CD4-positive, alpha-beta memory T cell (primary cell): ENCODE measurements around the gene CLPSL2. TPM values are rescaled to one million over a fixed set of nuclear protein-coding genes. Genes with fewer than 3 reads are reported as not detected.
A peak's percentile ranks its signal among the peaks of the same experiment; 100 is the strongest.

Experiments used
- CTCF ChIA-PET: fragments of 350-600 bp; sonication (Branson Sonifier 250); formaldehyde crosslinking; loops from one replicate; lab custom pipeline; 2021; ENCODE audit warnings: inconsistent platforms; ENCODE audit not compliant: partially characterized antibody; lab: Charles Lee
- POLR2A ChIA-PET: fragments of 350-600 bp; sonication (Branson Sonifier 250); formaldehyde crosslinking; loops from one replicate; lab custom pipeline; 2021; ENCODE audit not compliant: partially characterized antibody; lab: Charles Lee
- DNase-seq, 5 donors: peaks; one replicate each; pipeline versions ENCODE4 v3.0.0 to v3.0.0-alpha.2; 2020 to 2022; ENCODE audit warnings: mixed read lengths in 1 of 5
- H3K27ac ChIP-seq: one replicate; pipeline ENCODE4 v1.7.0; 2013; ENCODE audit warnings: low read depth, low read length
- H3K27me3 ChIP-seq: 2 replicates; pipeline ENCODE4 v1.7.0; 2013; ENCODE audit warnings: mild to moderate bottlenecking, low read length, moderate library complexity; ENCODE audit not compliant: insufficient read depth
- H3K36me3 ChIP-seq: 2 replicates; pipeline ENCODE4 v1.7.0; 2013; ENCODE audit warnings: mild to moderate bottlenecking, low read length, moderate library complexity; ENCODE audit not compliant: insufficient read depth
- H3K4me1 ChIP-seq: 2 replicates; pipeline ENCODE4 v1.7.0; 2013; ENCODE audit warnings: mild to moderate bottlenecking, low read length, moderate library complexity; ENCODE audit not compliant: insufficient read depth
- H3K4me3 ChIP-seq, 2 donors: one replicate each; pipeline ENCODE4 v1.7.0; 2013; ENCODE audit warnings: low read length in 2 of 2, mild to moderate bottlenecking in 1 of 2
- H3K9me3 ChIP-seq, 2 donors: one replicate each; pipeline ENCODE4 v1.7.0; 2013; ENCODE audit warnings: low read length in 2 of 2, control low read depth in 1 of 2; ENCODE audit not compliant: control insufficient read depth in 1 of 2
- H3K27ac Mint-ChIP-seq, 7 donors: one replicate each; pipeline ENCODE4 v1.8.0; 2020 to 2021; ENCODE audit warnings: mixed read lengths in 7 of 7, mild to moderate bottlenecking in 6 of 7, inconsistent platforms in 3 of 7, moderate library complexity in 3 of 7
- H3K27me3 Mint-ChIP-seq, 2 donors: one replicate each; pipeline ENCODE4 v1.8.0; 2020 to 2021; ENCODE audit warnings: mixed read lengths in 2 of 2
- H3K36me3 Mint-ChIP-seq, 2 donors: one replicate each; pipeline ENCODE4 v1.8.0; 2020 to 2021; ENCODE audit warnings: mixed read lengths in 2 of 2, inconsistent platforms in 1 of 2, mild to moderate bottlenecking in 1 of 2
- H3K4me1 Mint-ChIP-seq, 4 donors: one replicate each; pipeline ENCODE4 v1.8.0; 2020 to 2021; ENCODE audit warnings: mixed read lengths in 4 of 4, mild to moderate bottlenecking in 1 of 4
- H3K4me3 Mint-ChIP-seq, 8 donors: one replicate each; pipeline ENCODE4 v1.8.0; 2020 to 2021; ENCODE audit warnings: mixed read lengths in 8 of 8, mild to moderate bottlenecking in 7 of 8, moderate library complexity in 6 of 8, inconsistent platforms in 3 of 8
- H3K9me3 Mint-ChIP-seq, 8 donors: one replicate each; pipeline ENCODE4 v1.8.0; 2020 to 2021; ENCODE audit warnings: mixed read lengths in 8 of 8, mild to moderate bottlenecking in 5 of 8, inconsistent platforms in 3 of 8, moderate library complexity in 1 of 8
- intact Hi-C: fragments of 100-400 bp; cut with micrococcal nuclease; formaldehyde crosslinking; loops from one replicate; pipeline ENCODE4 v1.15.1; 2023
- polyA plus RNA-seq, 2 donors: library from polyadenylated mRNA; unstranded; fragments of 300-500 nt; fragmentation: Illumina TruSeq; gene quantifications; one replicate each; pipeline ENCODE4 v1.2.3, GENCODE V29; 2021
- total RNA-seq, 2 experiments: library from RNA; stranded (reverse); gene quantifications; one replicate each; pipeline ENCODE4 v1.2.3, GENCODE V29; 2021

The CLPSL2 gene
- total and polyA plus RNA-seq, 4 experiments from 2014 or later = not detected

- Mint-ChIP-seq H3K9me3 (peaks cover 0 to 14% (median 6%) of the 10 kb centered on the region in 8 donors), H3K4me1 (no peaks in the 10 kb centered on the region), H3K4me3 (no peak overlapping the region), H3K27me3 (no peaks in the 10 kb centered on the region), H3K27ac (peak overlapping the region in 1 of 7 donors; percentile 47), H3K36me3 (no peaks in the 10 kb centered on the region)
- H3K4me1 ChIP-seq = no peaks in the 10 kb centered on the region
- intact Hi-C loops = no loop called here
- no peaks in the 10 kb centered on the region for H3K27me3 ChIP-seq
- ChIA-PET POLR2A (no interaction called here), CTCF (interaction anchor here (0.8 kb wide), 1 partner anchor 10 kb away, joined by 3 read pairs; no protein-coding TSS in a partner anchor)
- H3K27ac ChIP-seq = no peak overlapping the region
- no peaks in the 10 kb centered on the region for H3K36me3 ChIP-seq
- no peak overlapping the region for H3K4me3 ChIP-seq
- DNase-seq = no peak
- no peaks in the 10 kb centered on the region for H3K9me3 ChIP-seq
Observed at GRCh38 chr6:35746516-35746915, 29.9 kb upstream of the CLPSL2 start.

- no peaks in the 10 kb centered on the region for H3K36me3 Mint-ChIP-seq
- POLR2A ChIA-PET = no interaction called here
- no peaks in the 10 kb centered on the region for H3K36me3 ChIP-seq
- H3K4me3 ChIP-seq = no peak overlapping the region
- DNase-seq = no peak
- peaks cover 0 to 14% (median 6%) of the 10 kb centered on the region in 8 donors for H3K9me3 Mint-ChIP-seq
- peaks cover 0 to 2% of the 10 kb centered on the region in 2 donors for H3K27me3 Mint-ChIP-seq
- H3K27me3 ChIP-seq = no peaks in the 10 kb centered on the region
- CTCF ChIA-PET = no interaction called here
- H3K4me3 Mint-ChIP-seq = no peak overlapping the region
- no peaks in the 10 kb centered on the region for H3K4me1 ChIP-seq
- H3K27ac ChIP-seq = no peak overlapping the region
- H3K27ac Mint-ChIP-seq = no peak overlapping the region
- intact Hi-C loops = no loop called here
- no peaks in the 10 kb centered on the region for H3K9me3 ChIP-seq
- no peaks in the 10 kb centered on the region for H3K4me1 Mint-ChIP-seq
Observed at GRCh38 chr6:35747877-35748276, 28.5 kb upstream of the CLPSL2 start.

GRCh38 chr6:35750557-35750956 lies 25.8 kb upstream of the CLPSL2 start:
- intact Hi-C loops = no loop called here
- no peak overlapping the region for H3K27ac ChIP-seq
- no peaks in the 10 kb centered on the region for H3K36me3 ChIP-seq
- H3K27me3 Mint-ChIP-seq = peaks cover 0 to 2% of the 10 kb centered on the region in 2 donors
- H3K36me3 Mint-ChIP-seq = no peaks in the 10 kb centered on the region
- H3K9me3 Mint-ChIP-seq = peaks cover 0 to 14% (median 6%) of the 10 kb centered on the region in 8 donors
- ChIA-PET POLR2A (no interaction called here), CTCF (interaction anchor here (1.0 kb wide), 1 partner anchor 228 kb away, joined by 3 read pairs; no protein-coding TSS in a partner anchor)
- H3K4me1 Mint-ChIP-seq = no peaks in the 10 kb centered on the region
- H3K4me3 Mint-ChIP-seq = no peak overlapping the region
- no peaks in the 10 kb centered on the region for H3K4me1 ChIP-seq
- H3K4me3 ChIP-seq = no peak overlapping the region
- H3K9me3 ChIP-seq = no peaks in the 10 kb centered on the region
- H3K27ac Mint-ChIP-seq = no peak overlapping the region
- H3K27me3 ChIP-seq = no peaks in the 10 kb centered on the region
- DNase-seq = no peak

GRCh38 chr6:35751594-35751993 lies 24.8 kb upstream of the CLPSL2 start:
- Mint-ChIP-seq H3K4me3 (no peak overlapping the region), H3K36me3 (no peaks in the 10 kb centered on the region), H3K4me1 (no peaks in the 10 kb centered on the region), H3K27me3 (peaks cover 0 to 2% of the 10 kb centered on the region in 2 donors), H3K9me3 (peaks cover 0 to 13% (median 5%) of the 10 kb centered on the region in 8 donors), H3K27ac (no peak overlapping the region)
- DNase-seq = no peak
- Histone ChIP-seq H3K27me3 (no peaks in the 10 kb centered on the region), H3K4me1 (no peaks in the 10 kb centered on the region), H3K9me3 (no peaks in the 10 kb centered on the region), H3K36me3 (no peaks in the 10 kb centered on the region), H3K27ac (no peak overlapping the region), H3K4me3 (no peak overlapping the region)
- POLR2A ChIA-PET = no interaction called here
- CTCF ChIA-PET = interaction anchor here (1.0 kb wide), 1 partner anchor 229 kb away, joined by 3 read pairs; no protein-coding TSS in a partner anchor
- intact Hi-C loops = no loop called here

GRCh38 chr6:35752330-35752729 lies 24.1 kb upstream of the CLPSL2 start:
- Histone ChIP-seq H3K27ac (no peak overlapping the region), H3K4me1 (no peaks in the 10 kb centered on the region), H3K36me3 (no peaks in the 10 kb centered on the region), H3K4me3 (no peak overlapping the region), H3K9me3 (no peaks in the 10 kb centered on the region), H3K27me3 (no peaks in the 10 kb centered on the region)
- no peaks in the 10 kb centered on the region for H3K36me3 Mint-ChIP-seq
- H3K4me1 Mint-ChIP-seq = no peaks in the 10 kb centered on the region
- CTCF ChIA-PET = no interaction called here
- no peak for DNase-seq
- H3K27ac Mint-ChIP-seq = no peak overlapping the region
- H3K9me3 Mint-ChIP-seq = peaks cover 0 to 11% (median 4%) of the 10 kb centered on the region in 8 donors
- peaks cover 1 to 3% of the 10 kb centered on the region in 2 donors for H3K27me3 Mint-ChIP-seq
- POLR2A ChIA-PET = no interaction called here
- intact Hi-C loops = no loop called here
- no peak overlapping the region for H3K4me3 Mint-ChIP-seq

DNA sequence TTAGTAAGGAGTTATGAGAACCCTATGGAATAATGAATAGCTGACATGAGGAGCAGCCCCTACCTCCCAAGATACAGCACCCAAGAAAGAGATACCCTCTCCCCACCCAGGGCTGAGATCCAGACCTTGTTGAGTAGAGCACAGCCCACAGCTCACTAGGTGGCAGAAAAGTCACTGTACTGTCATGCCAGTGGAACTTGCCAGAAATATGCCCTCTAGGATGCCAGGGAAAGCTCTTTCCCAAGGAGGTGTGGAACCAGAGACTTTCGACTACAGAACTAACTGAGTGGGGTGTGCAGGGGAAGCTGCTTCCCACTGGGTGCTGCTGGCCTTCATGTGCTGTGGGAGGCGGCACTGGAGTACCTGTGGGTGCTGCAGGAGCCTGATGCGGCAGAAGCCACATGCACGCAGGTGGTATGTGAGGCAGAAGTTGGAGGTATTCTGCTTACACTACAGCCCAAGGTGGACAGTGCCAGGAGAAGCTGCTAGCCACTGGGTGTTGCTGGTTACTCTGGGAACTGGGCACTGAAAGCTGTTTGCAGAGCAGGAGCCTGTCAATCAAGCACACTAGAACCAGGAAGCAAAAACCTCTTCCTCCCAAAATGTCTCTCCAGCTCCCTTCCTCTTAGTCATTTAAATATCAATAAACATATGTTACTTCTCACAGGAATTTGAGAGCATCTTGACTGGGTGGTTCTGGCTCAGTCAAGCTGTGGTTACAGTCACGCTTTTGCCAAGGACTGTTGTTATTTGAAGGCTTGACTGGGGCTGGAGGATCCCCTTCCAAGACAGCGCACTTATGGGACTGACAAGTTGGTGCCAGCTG lies 21.7 kb upstream of the CLPSL2 start:
- intact Hi-C loops = no loop called here
- peaks cover 0 to 2% (median 0%) of the 10 kb centered on the region in 4 donors for H3K4me1 Mint-ChIP-seq
- no peak for DNase-seq
- CTCF ChIA-PET = interaction anchor here (1.0 to 1.4 kb wide), 3 partner anchors 11 to 202 kb away, joined by 3 read pairs; no protein-coding TSS in a partner anchor
- Histone ChIP-seq H3K27me3 (no peaks in the 10 kb centered on the region), H3K27ac (no peak overlapping the region), H3K36me3 (no peaks in the 10 kb centered on the region), H3K4me1 (no peaks in the 10 kb centered on the region), H3K4me3 (no peak overlapping the region), H3K9me3 (no peaks in the 10 kb centered on the region)
- peak overlapping the region in 1 of 7 donors; percentile 60 for H3K27ac Mint-ChIP-seq
- no peaks in the 10 kb centered on the region for H3K9me3 Mint-ChIP-seq
- POLR2A ChIA-PET = no interaction called here
- peaks cover 8 to 13% of the 10 kb centered on the region in 2 donors for H3K27me3 Mint-ChIP-seq
- no peaks in the 10 kb centered on the region for H3K36me3 Mint-ChIP-seq
- no peak overlapping the region for H3K4me3 Mint-ChIP-seq

DNA sequence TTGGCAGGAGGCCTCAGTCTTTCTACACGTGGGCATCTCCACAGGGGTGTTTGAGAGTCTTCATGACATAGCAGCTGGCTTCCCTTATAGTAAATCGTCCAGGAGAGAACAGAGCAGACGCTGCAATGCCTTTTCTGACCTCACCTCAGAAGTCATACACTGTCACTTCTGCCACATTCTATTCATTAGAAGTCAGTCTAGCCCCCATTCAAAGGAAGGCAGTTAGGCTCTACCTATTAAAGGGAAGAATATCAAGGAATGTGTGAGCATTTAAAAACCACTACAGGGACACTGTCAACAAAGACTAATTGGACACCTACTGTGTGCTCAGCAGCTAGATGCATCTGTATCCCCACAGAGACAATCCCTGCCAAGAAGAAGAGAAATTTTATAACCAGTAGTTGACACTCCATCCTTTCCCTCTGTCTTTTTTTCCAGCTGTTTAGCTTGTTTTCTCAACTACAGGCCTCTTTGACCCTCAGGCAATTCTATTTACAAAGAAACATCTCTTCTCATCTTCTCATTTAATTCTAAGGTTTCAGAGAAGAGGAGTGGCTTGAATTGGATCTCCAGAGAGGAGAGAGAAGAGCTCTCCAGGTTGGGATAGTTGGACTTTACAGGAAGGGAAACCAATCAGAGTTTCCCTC lies 21.0 kb upstream of the CLPSL2 start:
- DNase-seq = no peak
- Mint-ChIP-seq H3K4me1 (peaks cover 0 to 2% (median 0%) of the 10 kb centered on the region in 4 donors), H3K9me3 (no peaks in the 10 kb centered on the region), H3K27me3 (peaks cover 12 to 18% of the 10 kb centered on the region in 2 donors), H3K4me3 (no peak overlapping the region), H3K36me3 (no peaks in the 10 kb centered on the region), H3K27ac (no peak overlapping the region)
- no peaks in the 10 kb centered on the region for H3K36me3 ChIP-seq
- no peak overlapping the region for H3K27ac ChIP-seq
- no peaks in the 10 kb centered on the region for H3K27me3 ChIP-seq
- no peaks in the 10 kb centered on the region for H3K9me3 ChIP-seq
- intact Hi-C loops = no loop called here
- ChIA-PET CTCF (interaction anchor here (1.3 kb wide), 1 partner anchor 16 kb away, joined by 3 read pairs; no protein-coding TSS in a partner anchor), POLR2A (no interaction called here)
- H3K4me1 ChIP-seq = no peaks in the 10 kb centered on the region
- no peak overlapping the region for H3K4me3 ChIP-seq
